ENCODE measurements around the gene GPD1L. TPM values are rescaled to one million over a fixed set of nuclear protein-coding genes. Genes with fewer than 3 reads are reported as not detected.

The GPD1L gene
- total RNA-seq: 9.5 and 11.3 TPM in 2 replicates

GRCh38 chr3:32106132-32106928, at the start of gene GPD1L:
Gene GPD1L (plus strand): TSS chr3:32106620. CDS start chr3:32106712, 92 bp downstream.

Other genes with a start within 250 kb of the GPD1L start
- gene OSBPL10, start 125.4 kb upstream of the GPD1L start, total RNA-seq: 32.7 and 55.8 TPM in 2 replicates
- 0.98 and 4.0 TPM in 2 replicates for gene ZNF860, start 124.9 kb upstream of the GPD1L start, total RNA-seq
- 5.8 and 6.9 TPM in 2 replicates for gene CMTM8, start 132.1 kb downstream of the GPD1L start, total RNA-seq

Data from vein endothelial cell (primary cell).